Measurements from ENCODE around the gene DUSP5.

Gene DUSP5

DNA sequence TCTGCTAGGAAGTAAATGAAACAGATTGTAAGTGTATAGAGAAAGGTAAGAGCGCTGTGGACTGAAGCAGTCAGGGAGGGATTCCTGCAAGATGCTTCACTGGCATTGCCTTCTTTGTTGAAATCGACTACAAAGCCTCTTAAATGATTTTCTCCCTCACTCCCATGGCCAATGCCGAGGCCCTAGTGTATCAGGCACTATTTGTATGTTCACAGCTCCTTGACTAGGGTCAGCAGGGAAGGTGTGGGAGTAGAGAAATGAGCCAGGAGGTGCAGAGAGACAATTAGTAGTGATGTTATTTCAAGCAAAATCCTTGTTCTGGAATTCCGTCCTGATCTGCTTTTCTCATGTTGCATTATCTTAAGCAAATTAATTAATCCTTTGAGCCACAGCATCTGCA lies 22.9 kb upstream of the DUSP5 start:
- TF ChIP-seq, protein P1, sequence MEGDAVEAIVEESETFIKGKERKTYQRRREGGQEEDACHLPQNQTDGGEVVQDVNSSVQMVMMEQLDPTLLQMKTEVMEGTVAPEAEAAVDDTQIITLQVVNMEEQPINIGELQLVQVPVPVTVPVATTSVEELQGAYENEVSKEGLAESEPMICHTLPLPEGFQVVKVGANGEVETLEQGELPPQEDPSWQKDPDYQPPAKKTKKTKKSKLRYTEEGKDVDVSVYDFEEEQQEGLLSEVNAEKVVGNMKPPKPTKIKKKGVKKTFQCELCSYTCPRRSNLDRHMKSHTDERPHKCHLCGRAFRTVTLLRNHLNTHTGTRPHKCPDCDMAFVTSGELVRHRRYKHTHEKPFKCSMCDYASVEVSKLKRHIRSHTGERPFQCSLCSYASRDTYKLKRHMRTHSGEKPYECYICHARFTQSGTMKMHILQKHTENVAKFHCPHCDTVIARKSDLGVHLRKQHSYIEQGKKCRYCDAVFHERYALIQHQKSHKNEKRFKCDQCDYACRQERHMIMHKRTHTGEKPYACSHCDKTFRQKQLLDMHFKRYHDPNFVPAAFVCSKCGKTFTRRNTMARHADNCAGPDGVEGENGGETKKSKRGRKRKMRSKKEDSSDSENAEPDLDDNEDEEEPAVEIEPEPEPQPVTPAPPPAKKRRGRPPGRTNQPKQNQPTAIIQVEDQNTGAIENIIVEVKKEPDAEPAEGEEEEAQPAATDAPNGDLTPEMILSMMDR (IDR thresholded peaks at IDR 0.05) = no peak

DNA sequence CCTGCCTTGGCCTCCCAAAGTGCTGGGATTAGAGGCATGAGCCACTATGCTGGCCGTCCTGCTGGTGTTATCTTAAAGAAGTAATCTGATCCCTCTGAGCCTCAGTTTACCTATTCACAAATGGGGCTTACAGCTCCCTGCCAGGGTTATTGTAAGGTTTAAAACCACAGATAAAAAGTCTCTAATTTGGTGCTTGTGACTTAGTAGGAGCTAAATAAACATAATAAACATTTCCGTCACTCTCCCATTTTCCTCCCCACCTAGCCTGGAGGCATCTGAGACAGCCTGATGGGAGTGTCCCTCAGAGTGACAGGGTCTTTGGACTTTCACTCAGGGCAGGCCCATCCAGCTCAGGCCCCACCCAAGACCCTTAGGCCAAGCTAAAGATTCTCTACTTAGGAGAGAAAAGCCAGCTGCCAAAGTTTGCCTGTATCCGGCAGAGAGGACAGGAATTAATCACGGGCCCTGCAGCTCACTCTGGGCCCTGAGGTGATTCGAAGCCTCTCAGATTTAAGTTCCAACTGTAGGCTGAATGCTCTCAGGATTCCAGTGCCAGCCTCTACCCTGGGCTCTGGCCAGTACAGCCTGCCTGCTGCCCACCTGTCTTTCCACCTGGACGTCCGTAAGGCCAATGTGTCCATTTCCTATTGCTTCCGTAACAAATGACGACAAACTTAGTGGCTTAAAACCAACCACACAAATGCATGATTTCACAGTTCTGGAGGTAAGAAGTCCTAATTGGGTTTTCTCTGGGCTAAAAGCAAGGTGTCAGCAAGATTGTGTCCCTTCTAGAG lies 21.8 kb upstream of the DUSP5 start:
- TF ChIP-seq, protein P1 (IDR thresholded peaks at IDR 0.05) = no peak

DNA sequence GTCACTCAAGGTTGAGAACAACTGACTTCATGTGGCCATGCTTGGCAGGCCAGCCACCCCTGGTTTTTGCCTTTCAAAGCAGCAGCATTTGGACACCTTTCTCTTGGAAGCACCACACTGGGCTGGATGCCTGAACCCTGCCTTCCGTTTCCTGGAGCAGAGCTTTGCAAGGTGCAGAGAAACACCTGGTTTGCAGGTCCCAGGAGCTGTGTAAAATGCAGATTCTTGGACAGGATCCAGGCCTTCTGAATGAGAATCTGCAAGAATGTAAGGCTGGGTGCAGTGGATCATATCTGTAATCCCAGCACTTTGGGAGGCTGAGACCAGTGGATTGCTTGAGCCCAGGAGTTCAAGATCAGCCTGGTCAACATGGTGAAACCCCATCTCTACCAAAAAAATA lies 18.0 kb upstream of the DUSP5 start:
- TF ChIP-seq, protein P1 (IDR thresholded peaks at IDR 0.05) = no peak

DNA sequence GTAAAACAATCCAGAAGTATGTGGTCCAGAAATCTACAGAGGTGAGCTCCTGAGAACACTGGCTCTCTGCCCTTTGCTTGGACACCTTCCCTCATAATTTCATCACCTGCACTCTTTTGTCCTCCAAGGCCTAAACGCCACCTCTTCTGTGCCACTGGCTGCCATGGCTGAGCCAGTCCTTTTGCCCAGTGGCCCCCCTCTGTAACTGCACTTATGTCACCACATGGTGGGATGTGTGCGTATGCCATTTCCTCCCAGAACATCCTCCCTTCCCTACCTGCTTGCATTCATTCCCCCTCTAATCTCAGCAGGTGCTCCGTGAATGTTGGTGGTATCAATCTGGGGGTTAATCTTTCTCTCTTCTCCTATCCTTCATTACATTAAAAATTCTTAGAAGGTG lies 17.3 kb upstream of the DUSP5 start:
- TF ChIP-seq, protein P1 (IDR thresholded peaks at IDR 0.05) = no peak

- TF ChIP-seq, protein P1 (IDR thresholded peaks at IDR 0.05) = no peak
Observed at GRCh38 chr10:110481919-110482318, 15.8 kb upstream of the DUSP5 start.

GRCh38 chr10:110483633-110484032 lies 14.1 kb upstream of the DUSP5 start:
- TF ChIP-seq, protein P1 (IDR thresholded peaks at IDR 0.05) = no peak

DNA sequence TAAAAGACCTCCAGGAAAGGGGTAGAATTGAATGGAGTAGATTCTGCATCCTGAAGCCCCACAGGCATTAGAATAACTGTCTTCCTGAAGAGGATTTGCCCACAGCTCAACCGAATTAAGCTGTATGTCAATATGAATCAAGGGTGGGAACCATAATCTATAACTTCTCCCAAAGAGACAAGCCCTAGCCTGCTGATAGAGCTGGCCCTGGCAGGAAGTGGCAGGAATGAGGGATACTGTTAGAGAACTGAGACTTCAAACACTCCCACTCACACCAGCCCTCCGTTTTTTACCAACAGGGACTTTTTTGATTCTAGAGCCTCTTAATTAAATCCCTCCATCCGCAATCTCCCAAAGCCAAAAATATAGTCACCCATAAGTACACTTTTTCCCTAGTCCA lies 12.2 kb upstream of the DUSP5 start:
- TF ChIP-seq, protein P1 (IDR thresholded peaks at IDR 0.05) = no peak

Measured in LNCAP (cell line).